Loucy (cell line): ENCODE measurements around the gene CFAP73.

Source experiments
- CTCF ChIP-seq: fragments of 200-600 bp; sonication (generic); conservative IDR thresholded peaks from 2 replicates; pipeline ENCODE4 v1.5.1; 2014; ENCODE audit warnings: mild to moderate bottlenecking, antibody characterized with exemption, low read length
- EZH2phosphoT487 ChIP-seq: fragments of 200-600 bp; IDR thresholded peaks from 2 replicates; pipeline ENCODE4 v1.6.1; 2018; ENCODE audit warnings: antibody characterized with exemption, mild to moderate bottlenecking, moderate library complexity, borderline replicate concordance

- TF ChIP-seq CTCF (no peak), EZH2phosphoT487 (no peak)
These were observed 39.8 kb downstream of the CFAP73 start for GRCh38 chr12:113189361-113189760.
